H9 (cell line): ENCODE results near the gene FBXL13. TPM values are rescaled to one million over a fixed set of nuclear protein-coding genes. Genes with fewer than 3 reads are reported as not detected.

Experiments
- DNase-seq: peaks from one replicate; pipeline ENCODE4 v3.0.0-alpha.2; 2017
- H2AFZ ChIP-seq: one replicate; pipeline ENCODE4 v1.6.1; 2013; ENCODE audit warnings: mild to moderate bottlenecking, low read length, control low read depth, moderate library complexity
- H2AK5ac ChIP-seq: 2 replicates; pipeline ENCODE4 v1.6.1; 2013; ENCODE audit warnings: low read length, control low read depth, mixed read lengths; ENCODE audit not compliant: insufficient read length
- H2BK120ac ChIP-seq: one replicate; pipeline ENCODE4 v1.6.1; 2013; ENCODE audit warnings: low read depth, mild to moderate bottlenecking, low read length, control low read depth, inconsistent platforms; ENCODE audit not compliant: poor library complexity, severe bottlenecking
- H2BK12ac ChIP-seq: 2 replicates; pipeline ENCODE4 v1.6.1; 2013; ENCODE audit warnings: low read length, control low read depth, mixed read lengths, low read depth; ENCODE audit not compliant: insufficient read length
- H2BK15ac ChIP-seq: 2 replicates; pipeline ENCODE4 v1.6.1; 2013; ENCODE audit warnings: low read depth, low read length, control low read depth
- H2BK20ac ChIP-seq: one replicate; pipeline ENCODE4 v1.6.1; 2013; ENCODE audit warnings: low read depth, mild to moderate bottlenecking, low read length, control low read depth, inconsistent platforms; ENCODE audit not compliant: poor library complexity, severe bottlenecking
- H2BK5ac ChIP-seq: 2 replicates; pipeline ENCODE4 v1.6.1; 2013; ENCODE audit warnings: low read length, control low read depth, mixed read lengths; ENCODE audit not compliant: insufficient read length
- H3K14ac ChIP-seq: 2 replicates; pipeline ENCODE4 v1.6.1; 2013; ENCODE audit warnings: low read length, control low read depth; ENCODE audit not compliant: insufficient read depth
- H3K18ac ChIP-seq: 2 replicates; pipeline ENCODE4 v1.6.1; 2013; ENCODE audit warnings: low read depth, mild to moderate bottlenecking, mixed read lengths, low read length, control low read depth; ENCODE audit not compliant: insufficient read length
- H3K23ac ChIP-seq: 2 replicates; pipeline ENCODE4 v1.6.1; 2013; ENCODE audit warnings: low read length, control low read depth, mixed read lengths, low read depth; ENCODE audit not compliant: insufficient read length
- H3K23me2 ChIP-seq: 2 replicates; pipeline ENCODE4 v1.6.1; 2013; ENCODE audit warnings: low read depth, mild to moderate bottlenecking, mixed read lengths, low read length, control low read depth; ENCODE audit not compliant: insufficient read length, poor library complexity, severe bottlenecking
- H3K27ac ChIP-seq: 2 replicates; pipeline ENCODE4 v1.5.1; 2013; ENCODE audit warnings: low read length, control low read depth, mixed read lengths, low read depth; ENCODE audit not compliant: insufficient read length
- H3K27me3 ChIP-seq: 2 replicates; pipeline ENCODE4 v1.6.1; 2013; ENCODE audit warnings: low read length, control low read depth, inconsistent platforms; ENCODE audit not compliant: insufficient read depth
- H3K4ac ChIP-seq: 2 replicates; pipeline ENCODE4 v1.6.1; 2013; ENCODE audit warnings: low read depth, mild to moderate bottlenecking, control low read depth, inconsistent platforms, low read length, moderate library complexity
- H3K4me1 ChIP-seq: 2 replicates; pipeline ENCODE4 v1.6.1; 2013; ENCODE audit warnings: low read length, control low read depth, inconsistent platforms; ENCODE audit not compliant: insufficient read depth
- H3K4me2 ChIP-seq: 2 replicates; pipeline ENCODE4 v1.6.1; 2013; ENCODE audit warnings: low read length, control low read depth, mixed read lengths; ENCODE audit not compliant: insufficient read length, insufficient read depth
- H3K56ac ChIP-seq: 2 replicates; pipeline ENCODE4 v1.6.1; 2013; ENCODE audit warnings: low read depth, mild to moderate bottlenecking, mixed read lengths, low read length, control low read depth; ENCODE audit not compliant: insufficient read length
- H3K79me1 ChIP-seq: 2 replicates; pipeline ENCODE4 v1.6.1; 2013; ENCODE audit warnings: low read depth, mild to moderate bottlenecking, moderate library complexity, low read length, control low read depth, inconsistent platforms; ENCODE audit not compliant: insufficient read depth, poor library complexity, severe bottlenecking
- H3K79me2 ChIP-seq: 2 replicates; pipeline ENCODE4 v1.6.1; 2013; ENCODE audit warnings: low read length, control low read depth, inconsistent platforms; ENCODE audit not compliant: insufficient read depth
- H3K9ac ChIP-seq: 2 replicates; pipeline ENCODE4 v1.6.1; 2013; ENCODE audit warnings: low read length, control low read depth, mixed read lengths; ENCODE audit not compliant: insufficient read length; ENCODE audit errors: extremely low read depth
- H3K9me3 ChIP-seq: one replicate; pipeline ENCODE4 v1.6.1; 2013; ENCODE audit warnings: low read depth, low read length, inconsistent platforms; ENCODE audit not compliant: control insufficient read depth
- H3T11ph ChIP-seq: one replicate; pipeline ENCODE4 v1.6.1; 2013; ENCODE audit warnings: mild to moderate bottlenecking, low read length, control low read depth, inconsistent platforms
- H4K20me1 ChIP-seq: one replicate; pipeline ENCODE4 v1.6.1; 2013; ENCODE audit not compliant: control insufficient read depth, insufficient read length, insufficient read depth
- H4K5ac ChIP-seq: 2 replicates; pipeline ENCODE4 v1.6.1; 2013; ENCODE audit warnings: low read depth, mild to moderate bottlenecking, mixed read lengths, low read length, control low read depth; ENCODE audit not compliant: insufficient read length
- H4K8ac ChIP-seq: replicated peaks from 2 replicates; pipeline ENCODE4 v1.6.1; 2013; ENCODE audit warnings: low read length, control low read depth, mixed read lengths, low read depth; ENCODE audit not compliant: insufficient read length
- H4K91ac ChIP-seq: 2 replicates; pipeline ENCODE4 v1.6.1; 2013; ENCODE audit warnings: low read depth, mild to moderate bottlenecking, moderate library complexity, mixed read lengths, low read length, control low read depth; ENCODE audit not compliant: insufficient read length
- H3K27ac Mint-ChIP-seq, 3 experiments: 2 replicates in 2 of 3; 3 replicates in 1 of 3; pipeline ENCODE4 v1.8.0; 2020 to 2021; ENCODE audit warnings: mixed read lengths in 3 of 3, mild to moderate bottlenecking in 1 of 3, moderate library complexity in 1 of 3
- H3K27me3 Mint-ChIP-seq: 2 replicates; pipeline ENCODE4 v1.8.0; 2021; ENCODE audit warnings: low read depth, mild to moderate bottlenecking, moderate library complexity, mixed read lengths
- H3K36me3 Mint-ChIP-seq, 3 experiments: 2 replicates in 2 of 3; 3 replicates in 1 of 3; pipeline ENCODE4 v1.8.0; 2020 to 2021; ENCODE audit warnings: low read depth in 3 of 3, mixed read lengths in 3 of 3; ENCODE audit not compliant: insufficient read depth in 1 of 3
- H3K4me1 Mint-ChIP-seq, 2 experiments: 2 replicates each; pipeline ENCODE4 v1.8.0; 2020; ENCODE audit warnings: mixed read lengths in 2 of 2
- H3K4me3 Mint-ChIP-seq, 2 experiments: 2 replicates in 1 of 2; 3 replicates in 1 of 2; pipeline ENCODE4 v1.8.0; 2020 to 2021; ENCODE audit warnings: mild to moderate bottlenecking in 2 of 2, mixed read lengths in 2 of 2, moderate library complexity in 1 of 2
- H3K9me3 Mint-ChIP-seq, 2 experiments: 2 replicates in 1 of 2; 3 replicates in 1 of 2; pipeline ENCODE4 v1.8.0; 2020; ENCODE audit warnings: mild to moderate bottlenecking in 2 of 2, mixed read lengths in 2 of 2, moderate library complexity in 1 of 2
- CTCF ChIP-seq: fragments of 200-600 bp; sonication (generic); conservative IDR thresholded peaks from 3 replicates; pipeline ENCODE4 v1.8.0; 2021; ENCODE audit warnings: antibody characterized with exemption, mild to moderate bottlenecking
- WGBS: extraction: QIAGEN DNeasy Blood & Tissue Kit; methylation state at CpG from one replicate; pipeline ENCODE4 v1.1.7; 2013; ENCODE audit warnings: missing lambda C conversion rate, low lambda C conversion rate, mixed read lengths; ENCODE audit not compliant: insufficient read length; ENCODE audit errors: extremely low coverage; 5-methylcytosine and 5-hydroxymethylcytosine counted together
- total RNA-seq: library from RNA; stranded (reverse); gene quantifications from 2 replicates; pipeline ENCODE4 v1.2.1, GENCODE V29; 2021

Gene FBXL13
- total RNA-seq, 1 experiment from 2014 or later = 4.4 TPM

GRCh38 chr7:102869195-102869594 is 205.4 kb downstream of the FBXL13 start:
- no peaks in the 10 kb centered on the region for H3K23me2 ChIP-seq
- H2BK120ac ChIP-seq = no peak overlapping the region
- H3K79me2 ChIP-seq = no peaks in the 10 kb centered on the region
- H2AK5ac ChIP-seq = no peak overlapping the region
- H3K56ac ChIP-seq = no peak overlapping the region
- H3K79me1 ChIP-seq = no peaks in the 10 kb centered on the region
- H2AFZ ChIP-seq = no peak overlapping the region
- DNase-seq = no peak
- WGBS = no CpG with 5 or more reads among the region's 5 CpGs
- no peak overlapping the region for H3K27ac ChIP-seq
- no peaks in the 10 kb centered on the region for H3K27me3 ChIP-seq
- no peak overlapping the region for H2BK12ac ChIP-seq
- no peak overlapping the region for H3K27ac Mint-ChIP-seq
- no peak overlapping the region for H4K5ac ChIP-seq
- no peak overlapping the region for H4K8ac ChIP-seq
- H3K27me3 Mint-ChIP-seq = no peaks in the 10 kb centered on the region; the same call in 1 of the 2 replicates
- H2BK20ac ChIP-seq = no peak overlapping the region
- H3K4me1 Mint-ChIP-seq = no peaks in the 10 kb centered on the region
- H3K4me2 ChIP-seq = no peak overlapping the region
- no peak overlapping the region for H2BK15ac ChIP-seq
- no peak overlapping the region for H3T11ph ChIP-seq
- no peaks in the 10 kb centered on the region for H3K9me3 ChIP-seq
- no peak overlapping the region for H3K9ac ChIP-seq
- no peak overlapping the region for H3K23ac ChIP-seq
- no peak overlapping the region for H2BK5ac ChIP-seq
- no peaks in the 10 kb centered on the region for H4K20me1 ChIP-seq
- H3K36me3 Mint-ChIP-seq = peaks cover 0 to 2% (median 0%) of the 10 kb centered on the region in 3 experiments; a peak in 2 of 7 replicates
- H3K14ac ChIP-seq = no peak overlapping the region
- no peak overlapping the region for H3K18ac ChIP-seq
- no peak overlapping the region for H3K4me3 Mint-ChIP-seq
- H3K4me1 ChIP-seq = no peaks in the 10 kb centered on the region
- H3K4ac ChIP-seq = no peak overlapping the region
- no peaks in the 10 kb centered on the region for H3K9me3 Mint-ChIP-seq
- H4K91ac ChIP-seq = no peak overlapping the region
- TF ChIP-seq CTCF = no peak
